ENCODE measurements around the gene UQCR11. TPM values are rescaled to one million over a fixed set of nuclear protein-coding genes. Genes with fewer than 3 reads are reported as not detected.
A peak's percentile ranks its signal among the peaks of the same experiment; 100 is the strongest.

The UQCR11 gene
- total RNA-seq, 1 experiment from 2014 or later: 59.9 TPM

- peak; percentile 86 for DNase-seq (ENCODE audit: low read depth)
Observed at GRCh38 chr19:1592024-1592754, 13.1 kb downstream of the UQCR11 start.

- DNase-seq (ENCODE audit: low read depth): no peak
Observed at GRCh38 chr19:1591421-1592023, 13.7 kb downstream of the UQCR11 start.

DNA sequence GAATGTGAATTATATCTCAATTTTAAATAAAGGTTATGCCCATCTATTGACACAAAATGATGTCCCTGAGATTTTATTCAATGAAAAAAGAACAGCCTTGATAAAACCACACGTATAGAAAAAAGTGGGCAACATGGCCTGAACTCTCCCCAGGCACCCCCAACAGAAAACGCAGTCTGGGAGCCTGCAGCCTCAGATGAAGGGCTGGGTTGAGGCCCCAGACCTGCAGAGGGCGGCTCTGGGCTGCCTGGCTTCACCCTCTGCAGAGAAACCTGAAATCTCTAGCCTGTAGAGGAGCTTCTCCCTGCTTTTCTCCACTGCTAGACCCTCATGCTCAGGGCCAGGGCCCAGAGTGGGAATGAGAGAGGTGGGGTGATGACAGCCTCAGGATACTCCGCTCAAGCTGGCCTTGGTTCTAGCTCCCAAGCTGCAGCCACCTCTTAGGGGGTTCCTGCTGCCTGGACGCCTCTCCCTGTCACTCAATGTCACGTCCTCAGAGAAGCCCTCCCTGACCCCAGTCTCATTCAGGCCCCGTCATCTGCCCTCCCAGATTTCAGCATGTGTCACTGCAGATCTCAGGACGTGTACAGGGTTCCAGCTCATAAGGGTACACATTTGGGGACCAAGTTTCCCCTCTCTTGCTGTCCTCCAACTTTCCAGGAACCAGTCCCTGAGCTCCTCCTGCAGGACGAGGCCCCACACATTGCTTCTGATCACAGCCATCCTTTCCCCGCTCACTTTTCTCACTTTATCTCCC lies 14.4 kb downstream of the UQCR11 start:
- no peak for DNase-seq (ENCODE audit: low read depth)

DNA sequence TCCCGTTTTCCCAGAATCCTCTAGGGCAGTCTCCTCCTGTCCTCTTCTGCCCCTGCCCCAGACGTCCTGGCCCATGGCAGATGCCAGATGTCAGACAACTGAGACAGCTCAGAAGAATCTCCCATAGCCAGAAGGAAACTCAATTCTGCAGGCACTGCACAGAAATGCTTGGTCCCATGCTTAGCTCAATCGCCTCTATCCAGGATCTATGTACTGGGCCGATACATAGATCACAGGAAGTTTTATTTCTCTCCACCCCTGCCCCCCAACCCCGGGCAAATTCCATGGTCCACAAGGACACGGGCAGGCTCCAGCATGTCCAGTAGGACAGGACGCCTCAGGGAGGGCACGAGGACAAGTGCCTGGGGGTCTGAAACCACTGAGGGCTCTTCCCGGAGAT lies 17.4 kb downstream of the UQCR11 start:
- no peak for DNase-seq (ENCODE audit: low read depth)

- DNase-seq (ENCODE audit: low read depth): no peak
Observed at GRCh38 chr19:1585243-1585580, 20.1 kb downstream of the UQCR11 start.

- no peak for DNase-seq (ENCODE audit: low read depth)
Observed at GRCh38 chr19:1584500-1585242, 20.6 kb downstream of the UQCR11 start.

GRCh38 chr19:1582201-1582600 lies 23.1 kb downstream of the UQCR11 start:
- DNase-seq (ENCODE audit: low read depth): no peak

- DNase-seq (ENCODE audit: low read depth): no peak
Observed at GRCh38 chr19:1580957-1581356, 24.3 kb downstream of the UQCR11 start.

GRCh38 chr19:1580382-1580781 lies 24.9 kb downstream of the UQCR11 start:
- DNase-seq (ENCODE audit: low read depth): no peak

DNA sequence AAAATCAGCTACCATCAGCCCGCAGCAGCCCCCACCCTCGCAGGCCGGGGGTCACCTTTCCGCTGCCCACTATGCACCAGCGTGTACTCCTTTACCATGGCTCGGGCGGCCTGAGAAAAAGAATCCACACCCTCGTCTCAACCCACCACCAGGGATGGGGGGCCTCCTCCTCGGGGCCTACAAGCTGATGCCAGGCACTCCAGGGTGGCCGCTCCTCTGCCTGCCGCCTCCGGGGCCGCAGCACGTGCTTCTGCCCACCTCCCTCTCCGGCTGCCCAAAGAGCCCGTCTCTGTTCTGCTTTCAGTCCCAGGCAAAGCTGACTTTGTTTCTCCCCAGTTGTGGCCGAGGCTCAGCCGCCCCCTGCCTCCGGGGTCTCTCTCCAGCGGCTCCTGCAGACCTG lies 26.0 kb downstream of the UQCR11 start:
- DNase-seq (ENCODE audit: low read depth): no peak

- no peak for DNase-seq (ENCODE audit: low read depth)
Observed at GRCh38 chr19:1577929-1578618, 27.2 kb downstream of the UQCR11 start.

DNA sequence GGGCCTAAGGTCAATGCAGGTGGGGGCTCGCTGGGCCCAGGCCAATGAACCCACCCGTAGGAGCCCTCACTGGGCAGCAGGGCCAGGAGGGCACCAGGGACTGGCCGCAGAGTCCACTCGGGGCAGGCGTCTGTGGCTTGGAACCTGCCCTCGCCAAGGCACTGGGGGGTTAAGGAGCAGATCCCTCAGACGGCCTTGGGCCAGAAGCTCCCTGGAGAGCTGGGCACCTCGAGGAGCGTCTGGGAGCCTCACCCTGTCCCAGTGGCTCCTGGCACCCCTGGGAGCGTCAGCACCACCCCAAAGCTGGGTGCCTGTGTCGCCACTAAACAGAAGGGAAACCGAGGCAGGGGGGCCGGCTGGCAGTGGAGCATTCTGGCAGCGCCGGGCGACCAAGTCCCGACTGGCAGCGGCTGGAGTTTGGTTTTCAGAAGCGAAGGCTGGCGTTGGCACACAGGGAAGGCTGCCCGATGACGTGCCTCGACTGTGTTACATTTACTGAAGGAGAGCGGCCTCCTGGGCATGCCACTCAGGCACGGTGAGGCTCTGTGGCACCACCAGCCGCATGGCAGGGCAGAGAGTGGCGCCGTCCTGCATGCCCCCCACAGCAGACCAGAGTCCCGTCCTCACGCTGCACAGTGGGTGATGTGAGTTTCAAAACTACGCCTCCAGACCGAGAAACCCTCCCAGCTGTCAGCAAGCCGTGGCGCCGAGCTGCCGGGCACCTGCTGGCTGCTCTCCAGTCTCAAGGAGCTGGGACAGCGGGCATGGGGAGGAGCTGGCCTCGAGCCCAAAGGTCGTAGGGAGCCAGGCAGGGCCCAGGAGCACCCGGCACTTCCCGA lies 28.0 kb downstream of the UQCR11 start:
- DNase-seq (ENCODE audit: low read depth): no peak

DNA sequence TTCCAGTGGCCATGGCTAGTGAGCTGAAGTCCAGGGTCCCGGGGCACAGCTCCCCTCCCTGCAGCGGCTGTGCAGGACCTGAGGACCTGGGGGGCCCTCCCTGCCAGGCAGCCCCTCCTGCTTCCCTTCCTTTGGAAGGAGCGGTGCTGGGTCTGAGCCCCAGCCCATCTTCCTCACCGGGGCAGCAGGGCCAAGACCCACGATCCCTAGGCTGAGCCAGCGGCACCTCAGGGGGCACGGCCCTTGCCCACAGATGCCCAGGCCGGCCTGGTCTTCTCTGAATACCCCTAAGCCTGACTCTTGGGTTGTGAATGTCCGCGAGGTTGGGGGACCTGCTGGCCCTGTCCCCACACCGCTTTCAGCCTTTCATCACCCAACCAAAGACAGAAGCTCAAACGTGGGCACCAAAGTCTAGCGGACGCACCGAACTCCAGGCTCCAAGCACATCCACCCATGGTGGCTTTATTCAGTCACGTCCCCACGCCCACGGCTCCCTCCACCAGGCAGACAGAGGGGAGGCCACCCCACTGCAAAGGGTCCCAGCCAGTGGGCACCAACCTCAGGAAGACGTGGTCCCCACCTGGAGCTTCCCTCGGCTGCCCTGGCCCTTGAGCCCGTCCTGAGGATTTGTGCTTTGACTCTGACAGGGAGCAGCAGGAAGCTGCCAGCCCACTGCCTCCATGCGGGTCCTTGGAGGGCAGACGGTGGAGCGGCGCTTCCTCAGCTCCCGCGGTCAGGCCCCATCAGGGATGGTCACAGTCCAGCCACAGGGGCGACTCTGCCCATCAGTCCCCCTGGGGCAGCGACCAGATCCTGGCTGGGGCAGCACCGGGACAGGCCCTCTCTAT lies 28.8 kb downstream of the UQCR11 start:
- DNase-seq (ENCODE audit: low read depth): no peak

DNA sequence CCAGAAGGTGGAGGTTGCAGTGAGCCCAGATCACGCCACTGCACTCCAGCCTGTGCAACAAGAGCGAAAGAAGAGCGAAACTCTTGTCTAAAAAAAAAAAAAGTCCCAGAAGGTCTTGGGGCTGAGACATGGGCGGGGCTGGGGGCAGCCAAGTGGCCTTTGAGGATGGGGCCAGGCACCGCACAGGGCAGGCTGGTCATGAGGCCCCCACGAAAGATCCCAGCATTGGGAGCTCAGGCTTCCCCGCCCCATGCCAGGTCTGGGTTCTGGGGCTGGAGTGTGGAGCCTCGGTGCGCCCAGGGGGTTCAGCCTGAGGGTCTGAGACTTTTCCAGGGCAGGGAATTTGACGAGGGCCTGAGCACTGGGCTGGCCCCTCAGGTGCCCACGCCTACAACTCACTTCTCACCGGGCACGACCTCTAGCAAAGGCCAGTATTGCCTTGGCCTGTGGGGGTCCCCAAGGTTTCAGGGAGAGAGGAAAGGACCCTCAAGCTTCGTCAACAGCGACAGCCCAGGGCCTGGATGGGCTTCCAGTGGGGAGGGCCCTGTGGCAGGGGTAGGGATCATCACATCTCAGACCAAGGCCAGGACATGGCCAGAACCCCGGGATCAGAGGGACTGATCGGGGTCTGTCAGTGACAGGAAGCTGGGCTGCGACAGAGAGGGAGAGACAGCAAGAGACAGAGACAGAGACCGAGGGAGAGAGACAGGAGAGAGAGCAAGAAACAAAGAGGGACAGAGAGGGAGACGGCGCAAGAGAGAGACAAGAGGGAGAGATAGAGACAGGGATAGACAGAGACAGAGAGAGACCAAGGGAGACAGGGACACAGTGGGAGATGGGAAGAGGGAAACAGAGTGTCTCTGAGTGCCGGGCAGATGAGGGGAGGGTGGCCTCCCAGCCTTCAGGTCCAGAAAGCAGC lies 29.7 kb downstream of the UQCR11 start:
- no peak for DNase-seq (ENCODE audit: low read depth)

DNA sequence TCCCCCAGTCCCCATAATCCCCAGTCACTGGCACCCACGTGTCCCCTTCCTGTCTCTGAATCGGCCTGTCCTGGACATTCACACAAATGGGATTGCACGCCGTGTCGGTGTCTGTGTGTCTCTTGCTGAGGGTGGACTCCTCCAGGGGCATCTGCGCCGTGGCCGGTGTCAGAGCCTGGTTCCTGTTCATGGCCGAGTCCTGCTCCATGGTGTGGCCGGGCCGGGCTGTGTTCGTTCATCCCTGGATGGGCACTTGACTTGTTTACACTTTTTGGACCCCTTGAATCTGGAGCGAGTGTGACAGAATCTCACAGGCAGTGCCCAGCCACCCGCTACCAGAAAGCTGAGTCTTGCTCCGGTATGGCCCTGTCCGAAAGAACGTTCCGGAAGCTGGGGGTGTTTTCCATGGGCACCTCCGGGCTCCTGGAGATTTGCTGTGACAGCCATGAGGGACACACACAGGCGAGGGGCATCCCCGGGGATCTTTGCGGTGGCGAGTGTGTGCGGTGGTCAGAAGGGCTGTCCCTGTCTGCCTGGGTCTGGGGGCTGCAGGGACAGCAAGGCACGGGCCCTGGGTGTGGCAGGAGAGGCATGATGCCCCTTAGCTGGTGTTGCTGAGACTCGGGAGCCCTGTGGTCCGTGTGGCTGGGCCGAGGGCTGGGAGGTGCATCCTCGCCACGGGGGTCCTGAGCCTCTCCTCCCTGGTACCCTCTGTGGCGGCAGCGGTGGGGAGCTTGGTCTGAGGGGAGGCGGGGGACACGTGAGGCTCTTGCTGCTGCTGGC lies 30.7 kb downstream of the UQCR11 start:
- DNase-seq (ENCODE audit: low read depth): no peak

DNA sequence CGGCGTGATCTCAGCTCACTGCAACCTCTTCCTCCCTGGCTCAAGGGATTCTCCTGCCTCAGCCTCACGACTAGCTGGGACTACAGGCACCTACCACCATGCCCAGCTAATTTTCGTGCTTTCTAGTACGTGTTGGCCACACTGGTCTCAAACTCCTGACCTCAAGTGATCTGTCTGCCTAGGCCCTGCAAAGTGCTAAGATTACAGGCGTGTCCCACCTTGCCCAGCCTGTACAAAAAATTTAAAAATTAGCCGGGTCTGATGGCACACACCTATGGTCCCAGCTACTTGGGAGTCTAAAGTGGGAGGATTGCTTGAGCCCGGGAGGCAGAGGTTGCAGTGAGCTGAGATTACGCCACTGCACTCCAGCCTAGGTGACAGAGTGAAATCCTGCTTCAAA lies 32.5 kb downstream of the UQCR11 start:
- DNase-seq (ENCODE audit: low read depth): no peak

DNA sequence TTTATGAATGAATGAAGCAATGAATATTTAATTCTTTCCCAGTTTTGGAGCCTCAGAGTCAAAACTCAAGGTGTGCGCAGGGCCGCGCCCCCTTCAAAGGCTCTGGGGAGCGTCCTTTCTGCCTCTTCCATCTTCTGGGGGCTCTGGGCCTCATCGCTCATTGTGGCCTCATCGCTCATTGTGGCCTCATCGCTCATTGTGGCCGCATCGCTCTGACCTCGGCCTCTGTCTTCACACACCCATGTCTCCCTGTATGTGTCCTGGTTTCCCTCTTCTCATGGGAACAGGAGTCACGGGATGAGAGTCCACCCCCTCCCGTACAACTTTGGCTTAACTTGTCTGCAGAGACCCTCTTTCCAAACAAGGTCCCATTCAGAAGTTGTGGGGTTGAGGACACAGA lies 33.9 kb downstream of the UQCR11 start:
- no peak for DNase-seq (ENCODE audit: low read depth)

DNA sequence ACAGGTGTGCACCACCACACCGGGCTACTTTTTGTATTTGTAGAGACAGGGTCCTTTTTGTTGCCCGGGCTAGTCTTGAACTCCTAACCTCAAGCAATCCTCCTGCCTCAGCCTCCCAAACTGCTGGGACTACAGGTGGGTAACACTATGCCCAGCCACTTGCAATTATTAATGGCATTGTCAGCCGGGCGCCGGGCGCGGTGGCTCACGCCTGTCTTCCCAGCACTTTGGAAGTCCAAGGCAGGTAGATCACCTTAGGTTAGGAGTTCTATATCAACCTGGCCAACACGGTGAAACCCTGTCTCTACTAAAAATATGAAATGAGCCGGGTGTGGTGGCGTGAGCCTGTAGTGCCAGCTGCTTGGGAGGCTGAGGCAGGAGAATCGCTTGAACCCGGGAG lies 34.4 kb downstream of the UQCR11 start:
- DNase-seq (ENCODE audit: low read depth): no peak

Measured in LHCN-M2 (cell line).